ENCODE data around the gene COLEC12.

Gene COLEC12

DNA sequence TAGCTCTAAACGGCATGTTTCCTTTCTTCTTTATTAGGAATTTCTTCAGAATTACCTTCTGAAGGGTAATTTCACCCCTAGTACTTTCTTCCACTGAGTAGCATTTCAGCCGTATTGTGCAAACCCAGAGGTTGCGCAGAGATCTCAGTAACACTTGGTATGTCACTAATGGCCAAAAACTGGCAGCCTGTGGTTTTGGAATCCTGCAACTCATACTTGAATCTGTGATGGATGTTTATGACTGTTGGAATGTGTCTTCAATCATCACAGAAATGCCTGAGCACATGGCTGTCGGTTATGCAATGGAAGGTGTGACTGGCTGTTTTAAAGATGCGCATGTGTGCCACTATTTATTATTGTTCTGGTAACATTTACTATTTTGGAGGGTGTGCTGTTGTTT is 100.0 kb downstream of the COLEC12 start:
- peak; percentile 33 for DNase-seq (ENCODE audit: low read depth)
- no peak overlapping the region for H3K4me3 ChIP-seq (ENCODE audit: low read depth, low read length)
- TF ChIP-seq MAX (IDR thresholded peaks at IDR 0.05; ENCODE audit: low read depth, low read length), result no peak
- TF ChIP-seq MYC (IDR thresholded peaks at IDR 0.05; ENCODE audit: low read depth, low read length), result no peak
- TF ChIP-seq, protein P1, sequence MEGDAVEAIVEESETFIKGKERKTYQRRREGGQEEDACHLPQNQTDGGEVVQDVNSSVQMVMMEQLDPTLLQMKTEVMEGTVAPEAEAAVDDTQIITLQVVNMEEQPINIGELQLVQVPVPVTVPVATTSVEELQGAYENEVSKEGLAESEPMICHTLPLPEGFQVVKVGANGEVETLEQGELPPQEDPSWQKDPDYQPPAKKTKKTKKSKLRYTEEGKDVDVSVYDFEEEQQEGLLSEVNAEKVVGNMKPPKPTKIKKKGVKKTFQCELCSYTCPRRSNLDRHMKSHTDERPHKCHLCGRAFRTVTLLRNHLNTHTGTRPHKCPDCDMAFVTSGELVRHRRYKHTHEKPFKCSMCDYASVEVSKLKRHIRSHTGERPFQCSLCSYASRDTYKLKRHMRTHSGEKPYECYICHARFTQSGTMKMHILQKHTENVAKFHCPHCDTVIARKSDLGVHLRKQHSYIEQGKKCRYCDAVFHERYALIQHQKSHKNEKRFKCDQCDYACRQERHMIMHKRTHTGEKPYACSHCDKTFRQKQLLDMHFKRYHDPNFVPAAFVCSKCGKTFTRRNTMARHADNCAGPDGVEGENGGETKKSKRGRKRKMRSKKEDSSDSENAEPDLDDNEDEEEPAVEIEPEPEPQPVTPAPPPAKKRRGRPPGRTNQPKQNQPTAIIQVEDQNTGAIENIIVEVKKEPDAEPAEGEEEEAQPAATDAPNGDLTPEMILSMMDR (IDR thresholded peaks at IDR 0.05; ENCODE audit: low read depth, low read length), result no peak
- no peak for TF ChIP-seq POLR2A (IDR thresholded peaks at IDR 0.05; ENCODE audit: extremely low read depth, insufficient read length)

- DNase-seq (ENCODE audit: low read depth), result no peak
- TF ChIP-seq, protein P1 (IDR thresholded peaks at IDR 0.05; ENCODE audit: low read depth, low read length), result no peak
- no peak for TF ChIP-seq MAX (IDR thresholded peaks at IDR 0.05; ENCODE audit: low read depth, low read length)
- TF ChIP-seq POLR2A (IDR thresholded peaks at IDR 0.05; ENCODE audit: extremely low read depth, insufficient read length), result no peak
- no peak for TF ChIP-seq MYC (IDR thresholded peaks at IDR 0.05; ENCODE audit: low read depth, low read length)
- no peak overlapping the region for H3K4me3 ChIP-seq (ENCODE audit: low read depth, low read length)
Observed at GRCh38 chr18:399631-400135, 100.8 kb downstream of the COLEC12 start.

DNA sequence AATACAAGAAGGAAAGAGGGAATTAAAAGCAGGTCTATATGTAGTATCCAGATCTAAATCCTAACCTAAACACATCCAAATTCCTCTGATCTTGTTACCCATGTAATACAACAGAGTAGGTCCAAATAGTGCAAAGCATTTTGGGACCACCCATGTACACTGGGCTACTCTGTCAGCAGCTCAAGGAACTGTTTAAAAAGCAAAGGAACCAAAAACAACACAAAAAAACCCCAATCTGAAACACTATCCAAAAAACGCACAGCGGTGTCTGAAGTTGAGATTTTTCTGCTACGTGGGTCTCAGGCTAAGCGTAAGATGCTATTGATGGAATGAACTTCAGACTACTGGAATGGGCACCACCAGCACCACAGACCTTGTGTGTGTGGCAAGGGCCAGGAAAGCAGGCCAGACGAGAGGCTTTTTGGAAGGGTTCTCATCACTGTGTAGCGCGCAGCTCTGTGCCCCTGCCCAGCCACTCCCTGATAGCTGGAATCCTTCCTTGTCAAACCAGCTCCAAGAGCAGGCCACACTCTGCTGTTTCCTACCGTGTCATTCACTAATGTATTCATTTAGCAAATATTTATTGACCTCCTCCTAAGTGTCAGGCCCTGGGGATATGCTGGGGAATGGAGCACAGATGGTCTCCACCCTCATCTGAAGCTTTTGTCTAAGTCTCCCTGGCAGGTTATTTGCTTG is 101.4 kb downstream of the COLEC12 start:
- H3K4me3 ChIP-seq (ENCODE audit: low read depth, low read length), result no peak overlapping the region
- no peak for DNase-seq (ENCODE audit: low read depth)
- TF ChIP-seq MYC (IDR thresholded peaks at IDR 0.05; ENCODE audit: low read depth, low read length) (no peak), POLR2A (IDR thresholded peaks at IDR 0.05; ENCODE audit: extremely low read depth, insufficient read length) (no peak), MAX (IDR thresholded peaks at IDR 0.05; ENCODE audit: low read depth, low read length) (no peak)
- TF ChIP-seq, protein P1 (IDR thresholded peaks at IDR 0.05; ENCODE audit: low read depth, low read length), result no peak

DNA sequence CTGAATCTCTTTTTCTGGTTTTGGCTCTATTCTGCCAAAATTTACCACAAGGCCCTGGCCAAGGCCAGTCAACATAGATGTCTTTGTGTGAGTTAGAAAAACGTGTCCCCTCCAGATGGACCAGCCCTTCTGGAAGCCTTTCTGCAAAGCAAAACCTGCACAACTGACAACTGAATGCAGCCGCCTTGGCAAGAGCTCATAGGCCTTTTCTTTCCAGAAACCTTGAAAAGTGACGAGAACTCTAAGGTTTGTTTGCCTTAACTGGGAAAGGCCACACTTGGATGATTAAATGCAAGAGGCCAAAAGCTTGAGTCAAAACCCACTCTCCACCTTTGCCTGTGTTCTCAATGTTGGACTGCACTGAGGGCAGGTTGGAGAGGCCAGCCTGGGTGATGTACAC is 103.9 kb downstream of the COLEC12 start:
- no peak overlapping the region for H3K4me3 ChIP-seq (ENCODE audit: low read depth, low read length)
- DNase-seq (ENCODE audit: low read depth), result no peak
- TF ChIP-seq MAX (IDR thresholded peaks at IDR 0.05; ENCODE audit: low read depth, low read length) (no peak), POLR2A (IDR thresholded peaks at IDR 0.05; ENCODE audit: extremely low read depth, insufficient read length) (no peak), MYC (IDR thresholded peaks at IDR 0.05; ENCODE audit: low read depth, low read length) (no peak)
- TF ChIP-seq, protein P1 (IDR thresholded peaks at IDR 0.05; ENCODE audit: low read depth, low read length), result no peak

- TF ChIP-seq MYC (IDR thresholded peaks at IDR 0.05; ENCODE audit: low read depth, low read length), result no peak
- TF ChIP-seq POLR2A (IDR thresholded peaks at IDR 0.05; ENCODE audit: extremely low read depth, insufficient read length), result no peak
- TF ChIP-seq, protein P1 (IDR thresholded peaks at IDR 0.05; ENCODE audit: low read depth, low read length), result no peak
- no peak for TF ChIP-seq MAX (IDR thresholded peaks at IDR 0.05; ENCODE audit: low read depth, low read length)
- H3K4me3 ChIP-seq (ENCODE audit: low read depth, low read length), result no peak overlapping the region
- DNase-seq (ENCODE audit: low read depth), result no peak
Observed at GRCh38 chr18:396251-396555, 104.3 kb downstream of the COLEC12 start.
